Vagina (tissue), 2 donors: ENCODE measurements around the gene ATXN1. TPM values are rescaled to one million over a fixed set of nuclear protein-coding genes. Genes with fewer than 3 reads are reported as not detected.

Experiments
- DNase-seq, 2 donors: peaks; one replicate each; pipeline ENCODE4 v3.0.0-alpha.2; 2017; ENCODE audit errors: extremely low spot score in 2 of 2
- H3K27ac ChIP-seq: fragments of 200-600 bp; sonication (generic); one replicate; pipeline ENCODE4 v1.5.1; 2019
- H3K27me3 ChIP-seq: fragments of 200-600 bp; sonication (generic); one replicate; pipeline ENCODE4 v1.5.1; 2019
- H3K36me3 ChIP-seq, 2 donors: fragments of 200-600 bp; sonication (generic); one replicate each; pipeline ENCODE4 v1.5.1; 2017 to 2019
- H3K4me1 ChIP-seq: fragments of 200-600 bp; sonication (generic); one replicate; pipeline ENCODE4 v1.5.1; 2019
- H3K4me3 ChIP-seq, 2 donors: fragments of 200-600 bp; sonication (generic); 1 replicate in 1 of 2; 2 replicates in 1 of 2; pipeline ENCODE4 v1.5.1; 2016 to 2019
- H3K9me3 ChIP-seq: fragments of 200-600 bp; sonication (generic); one replicate; pipeline ENCODE4 v1.5.1; 2019
- POLR2A ChIP-seq, 2 donors: fragments of 450-650 bp; IDR thresholded peaks; one replicate each; pipeline ENCODE4 v1.6.1; 2017; ENCODE audit warnings: antibody characterized with exemption in 2 of 2, mild to moderate bottlenecking in 2 of 2, moderate library complexity in 2 of 2
- POLR2AphosphoS5 ChIP-seq, 2 donors: sonication (generic); formaldehyde crosslinking; IDR thresholded peaks; one replicate each; pipeline ENCODE4 v1.9.0; 2017; ENCODE audit warnings: antibody characterized with exemption in 2 of 2, mild to moderate bottlenecking in 2 of 2, low read depth in 1 of 2; ENCODE audit not compliant: insufficient read depth in 1 of 2
- intact Hi-C: fragments of 100-400 bp; cut with DNase I; formaldehyde crosslinking; loops from one replicate; pipeline ENCODE4 v1.15.1; 2023
- total RNA-seq: library from RNA; depleted of rRNA; stranded (reverse); fragments of >200 nt; gene quantifications from one replicate; pipeline ENCODE4 v1.2.3, GENCODE V29; 2016
- TF ChIP-seq, protein P1 (sequence below), 3 experiments: fragments of 450-650 bp in 2 of 3; fragments of 200-600 bp in 1 of 3; sonication (generic) in 1 of 3; IDR thresholded peaks; one replicate each; pipeline ENCODE4 v1.5.1; 2017 to 2019; ENCODE audit warnings: antibody characterized with exemption in 3 of 3, mild to moderate bottlenecking in 2 of 3, moderate library complexity in 2 of 3

ATXN1 gene
- total RNA-seq, 1 donor from 2014 or later: 43.2 TPM

DNA sequence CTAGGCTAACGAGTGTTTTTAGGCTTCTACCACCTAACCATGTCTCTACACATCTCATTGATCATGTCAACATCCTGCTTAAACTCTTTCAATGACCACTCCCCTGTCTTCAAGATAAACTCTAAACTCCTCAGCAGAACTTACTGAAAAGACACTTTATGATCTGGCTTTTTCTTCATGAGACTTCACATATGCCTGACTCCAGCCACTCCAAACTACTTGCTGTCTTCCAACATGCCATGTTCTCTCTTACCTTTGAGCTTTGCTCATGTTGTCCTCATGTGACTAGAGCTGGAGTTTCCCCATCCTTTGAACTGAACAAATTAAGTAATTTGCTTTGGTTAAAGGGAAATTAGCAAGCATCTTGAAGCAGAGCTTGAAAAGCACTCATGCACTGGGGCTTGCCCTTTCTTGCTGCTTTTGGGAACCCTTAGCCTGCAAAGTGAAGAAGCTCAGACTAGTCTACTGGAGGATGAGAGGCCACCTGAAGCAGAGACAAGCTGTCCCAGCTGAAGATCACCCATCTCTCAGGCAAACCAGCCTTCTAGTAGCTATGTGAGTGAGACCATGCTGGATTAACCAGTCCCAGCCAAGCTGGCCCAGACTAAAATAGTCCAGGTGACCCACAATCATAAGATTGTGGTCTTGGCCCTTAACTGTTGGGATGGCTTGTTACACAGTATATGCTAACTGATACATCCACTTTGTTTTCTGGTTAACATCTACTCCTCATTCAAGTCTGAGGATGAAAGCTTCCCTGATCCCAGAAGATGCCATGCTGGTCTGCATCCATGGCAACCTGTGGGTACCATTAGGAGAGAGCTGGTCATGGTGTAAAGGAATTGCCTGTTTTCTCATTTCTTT is 287.1 kb downstream of the ATXN1 start:
- no peak for DNase-seq
- Histone ChIP-seq H3K4me3 (no peak overlapping the region), H3K27me3 (no peaks in the 10 kb centered on the region), H3K4me1 (peaks cover 39% of the 10 kb centered on the region), H3K9me3 (no peaks in the 10 kb centered on the region), H3K27ac (no peak overlapping the region), H3K36me3 (no peaks in the 10 kb centered on the region)
- TF ChIP-seq POLR2A (IDR thresholded peaks at IDR 0.05) (no peak), POLR2AphosphoS5 (IDR thresholded peaks at IDR 0.05; ENCODE audit: insufficient read depth in 1 of 2, low read depth in 1 of 2) (no peak)
- TF ChIP-seq, protein P1, sequence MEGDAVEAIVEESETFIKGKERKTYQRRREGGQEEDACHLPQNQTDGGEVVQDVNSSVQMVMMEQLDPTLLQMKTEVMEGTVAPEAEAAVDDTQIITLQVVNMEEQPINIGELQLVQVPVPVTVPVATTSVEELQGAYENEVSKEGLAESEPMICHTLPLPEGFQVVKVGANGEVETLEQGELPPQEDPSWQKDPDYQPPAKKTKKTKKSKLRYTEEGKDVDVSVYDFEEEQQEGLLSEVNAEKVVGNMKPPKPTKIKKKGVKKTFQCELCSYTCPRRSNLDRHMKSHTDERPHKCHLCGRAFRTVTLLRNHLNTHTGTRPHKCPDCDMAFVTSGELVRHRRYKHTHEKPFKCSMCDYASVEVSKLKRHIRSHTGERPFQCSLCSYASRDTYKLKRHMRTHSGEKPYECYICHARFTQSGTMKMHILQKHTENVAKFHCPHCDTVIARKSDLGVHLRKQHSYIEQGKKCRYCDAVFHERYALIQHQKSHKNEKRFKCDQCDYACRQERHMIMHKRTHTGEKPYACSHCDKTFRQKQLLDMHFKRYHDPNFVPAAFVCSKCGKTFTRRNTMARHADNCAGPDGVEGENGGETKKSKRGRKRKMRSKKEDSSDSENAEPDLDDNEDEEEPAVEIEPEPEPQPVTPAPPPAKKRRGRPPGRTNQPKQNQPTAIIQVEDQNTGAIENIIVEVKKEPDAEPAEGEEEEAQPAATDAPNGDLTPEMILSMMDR (IDR thresholded peaks at IDR 0.05): no peak
- intact Hi-C loops: no loop called here

DNA sequence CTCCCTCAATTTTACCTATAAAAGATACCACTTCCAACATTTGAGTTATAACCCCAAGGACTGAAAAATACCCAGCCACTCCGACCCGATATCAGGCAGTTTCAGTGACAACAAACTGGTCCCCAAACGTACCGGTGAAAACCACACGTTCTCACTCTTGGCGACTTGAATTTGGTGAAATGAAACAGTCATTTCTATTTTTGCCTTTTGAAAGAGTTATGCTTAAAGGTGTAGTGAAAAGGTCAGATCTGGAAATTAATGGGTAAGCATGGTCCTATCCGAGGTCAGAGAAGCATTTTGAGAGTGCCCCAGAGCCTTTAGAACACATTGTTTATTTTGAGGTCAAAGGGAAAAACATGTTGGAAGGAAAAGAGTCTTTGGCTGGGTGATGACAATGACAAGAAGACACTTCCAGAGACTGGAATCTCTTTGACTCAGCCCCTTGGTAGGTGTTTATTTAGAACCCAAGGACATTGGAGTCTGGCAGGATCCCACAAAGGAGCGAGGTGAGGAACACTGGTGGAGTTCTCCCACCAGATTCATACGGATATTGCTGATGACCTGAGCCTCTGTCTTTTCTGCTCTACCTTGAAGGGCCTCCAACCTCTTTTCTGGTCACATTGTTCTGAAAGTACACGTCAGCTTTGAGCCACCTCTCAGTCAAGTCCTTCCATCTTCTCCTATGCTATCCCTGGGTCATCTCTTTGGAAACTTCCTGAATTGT is 287.9 kb downstream of the ATXN1 start:
- Histone ChIP-seq H3K4me1 (peaks cover 32% of the 10 kb centered on the region), H3K4me3 (no peak overlapping the region)

DNA sequence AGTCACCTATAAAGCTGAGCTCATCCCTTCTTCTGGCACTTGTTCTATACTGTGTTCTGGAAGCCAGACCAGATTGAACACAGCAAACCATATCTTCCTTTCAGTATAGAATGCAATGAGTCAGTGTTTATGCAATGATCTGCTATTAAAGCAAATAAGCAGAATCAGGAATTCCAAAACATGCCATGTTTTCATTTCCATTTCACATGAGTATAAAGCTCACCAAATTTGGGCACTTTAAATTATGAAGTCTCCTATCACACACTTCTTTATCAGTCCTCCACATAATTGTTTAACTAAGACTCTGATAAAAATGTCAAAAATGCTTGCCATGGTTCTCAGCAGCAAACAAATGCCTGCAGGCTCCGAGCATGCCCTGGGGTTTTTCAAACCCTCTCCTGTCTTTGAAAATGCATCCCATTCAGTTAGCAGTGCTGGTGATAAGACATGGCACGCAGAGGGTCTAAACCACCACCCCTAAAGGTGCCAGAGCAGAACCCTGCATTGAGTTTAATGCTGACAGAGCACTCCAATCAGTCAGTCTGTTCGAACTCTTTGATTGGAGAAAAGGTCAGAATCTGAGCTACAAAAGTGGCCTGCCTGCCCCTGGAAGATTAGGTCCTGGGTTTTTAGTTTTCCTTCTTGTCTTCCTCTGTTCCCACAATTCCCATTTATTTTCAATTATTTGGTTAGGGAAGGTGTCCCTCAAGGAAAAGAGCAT is 288.8 kb downstream of the ATXN1 start:
- intact Hi-C loops: no loop called here
- TF ChIP-seq, protein P1 (IDR thresholded peaks at IDR 0.05): no peak
- no peaks in the 10 kb centered on the region for H3K36me3 ChIP-seq
- no peak overlapping the region for H3K27ac ChIP-seq
- H3K27me3 ChIP-seq: no peaks in the 10 kb centered on the region
- no peak for DNase-seq
- H3K4me1 ChIP-seq: peaks cover 24% of the 10 kb centered on the region
- no peak overlapping the region for H3K4me3 ChIP-seq
- no peaks in the 10 kb centered on the region for H3K9me3 ChIP-seq

More for the DNA sequence above, 287.9 kb downstream of the ATXN1 start:
- TF ChIP-seq POLR2A (IDR thresholded peaks at IDR 0.05) (no peak), POLR2AphosphoS5 (IDR thresholded peaks at IDR 0.05; ENCODE audit: insufficient read depth in 1 of 2, low read depth in 1 of 2) (no peak)
- TF ChIP-seq, protein P1 (IDR thresholded peaks at IDR 0.05): no peak
- intact Hi-C loops: no loop called here
- Histone ChIP-seq H3K27ac (no peak overlapping the region), H3K27me3 (no peaks in the 10 kb centered on the region), H3K36me3 (no peaks in the 10 kb centered on the region), H3K9me3 (no peaks in the 10 kb centered on the region)
- DNase-seq: no peak

DNA sequence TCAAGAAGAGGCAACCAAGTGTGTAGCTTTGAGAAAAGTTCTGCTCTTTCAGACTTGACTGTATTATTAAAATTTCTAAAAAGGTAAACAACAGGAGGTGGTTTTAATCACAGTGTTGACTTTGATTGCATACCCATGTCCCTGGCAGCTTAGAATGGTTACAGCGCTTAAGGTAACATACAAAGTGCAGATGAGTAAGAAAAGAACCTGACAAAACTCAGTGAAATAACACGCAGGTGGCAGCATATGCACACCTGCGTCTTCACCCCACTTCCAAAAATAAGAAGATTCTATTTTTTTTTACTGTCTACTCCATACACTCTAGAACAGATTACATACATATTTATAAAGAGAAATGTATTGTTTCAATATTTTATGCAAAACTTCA is 289.4 kb downstream of the ATXN1 start:
- intact Hi-C loops: no loop called here
- TF ChIP-seq, protein P1 (IDR thresholded peaks at IDR 0.05): no peak
- TF ChIP-seq POLR2AphosphoS5 (IDR thresholded peaks at IDR 0.05; ENCODE audit: insufficient read depth in 1 of 2, low read depth in 1 of 2) (no peak), POLR2A (IDR thresholded peaks at IDR 0.05) (no peak)
- no peak for DNase-seq

More for the DNA sequence above, 289.4 kb downstream of the ATXN1 start:
- H3K27ac ChIP-seq: no peak overlapping the region
- no peaks in the 10 kb centered on the region for H3K27me3 ChIP-seq
- no peak overlapping the region for H3K4me3 ChIP-seq
- no peaks in the 10 kb centered on the region for H3K9me3 ChIP-seq
- no peaks in the 10 kb centered on the region for H3K36me3 ChIP-seq
- peaks cover 19% of the 10 kb centered on the region for H3K4me1 ChIP-seq
